ENCODE data around the gene PTPRD.

The PTPRD gene

DNA sequence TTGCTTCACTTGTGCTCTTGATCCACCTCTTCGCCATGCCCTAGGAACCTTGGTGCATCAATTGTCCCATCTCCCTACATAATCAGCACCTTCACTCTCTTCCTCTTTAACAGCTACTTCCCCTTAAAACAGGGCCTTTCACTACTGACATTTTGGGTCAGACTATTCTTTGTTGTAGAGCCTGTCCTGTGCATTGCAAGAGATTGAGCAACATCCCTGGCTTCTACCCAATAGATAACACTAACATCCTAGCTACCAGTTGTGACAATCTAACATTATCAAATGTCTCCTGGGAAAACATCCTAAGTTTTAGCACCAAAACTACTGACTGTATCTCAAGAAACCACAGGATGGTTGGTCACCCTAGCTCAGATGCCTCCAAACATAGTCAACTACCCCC is 1958.9 kb downstream of the PTPRD start:
- no peak overlapping the region for H2AFZ ChIP-seq (ENCODE audit: low read length)
- H3K79me2 ChIP-seq (ENCODE audit: insufficient read depth, low read length), result peaks cover 84% of the 10 kb centered on the region
- peaks cover 1% of the 10 kb centered on the region for H3F3A ChIP-seq (ENCODE audit: low read depth)
- H3K9ac ChIP-seq (ENCODE audit: low read depth, low read length, poor library complexity, severe bottlenecking), result no peak overlapping the region
- H3K36me3 ChIP-seq (ENCODE audit: insufficient read depth, low read length), result no peaks in the 10 kb centered on the region
- TF ChIP-seq, protein P1, sequence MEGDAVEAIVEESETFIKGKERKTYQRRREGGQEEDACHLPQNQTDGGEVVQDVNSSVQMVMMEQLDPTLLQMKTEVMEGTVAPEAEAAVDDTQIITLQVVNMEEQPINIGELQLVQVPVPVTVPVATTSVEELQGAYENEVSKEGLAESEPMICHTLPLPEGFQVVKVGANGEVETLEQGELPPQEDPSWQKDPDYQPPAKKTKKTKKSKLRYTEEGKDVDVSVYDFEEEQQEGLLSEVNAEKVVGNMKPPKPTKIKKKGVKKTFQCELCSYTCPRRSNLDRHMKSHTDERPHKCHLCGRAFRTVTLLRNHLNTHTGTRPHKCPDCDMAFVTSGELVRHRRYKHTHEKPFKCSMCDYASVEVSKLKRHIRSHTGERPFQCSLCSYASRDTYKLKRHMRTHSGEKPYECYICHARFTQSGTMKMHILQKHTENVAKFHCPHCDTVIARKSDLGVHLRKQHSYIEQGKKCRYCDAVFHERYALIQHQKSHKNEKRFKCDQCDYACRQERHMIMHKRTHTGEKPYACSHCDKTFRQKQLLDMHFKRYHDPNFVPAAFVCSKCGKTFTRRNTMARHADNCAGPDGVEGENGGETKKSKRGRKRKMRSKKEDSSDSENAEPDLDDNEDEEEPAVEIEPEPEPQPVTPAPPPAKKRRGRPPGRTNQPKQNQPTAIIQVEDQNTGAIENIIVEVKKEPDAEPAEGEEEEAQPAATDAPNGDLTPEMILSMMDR (conservative IDR thresholded peaks at IDR 0.05; ENCODE audit: low read length), result no peak
- no peak for TF ChIP-seq EZH2phosphoT487 (IDR thresholded peaks at IDR 0.05; ENCODE audit: borderline replicate concordance)
- H3K4me3 ChIP-seq (ENCODE audit: low read length, poor library complexity, severe bottlenecking), result no peak overlapping the region
- H4K20me1 ChIP-seq (ENCODE audit: insufficient read depth, low read length, poor library complexity, severe bottlenecking), result peaks cover 5% of the 10 kb centered on the region
- no peaks in the 10 kb centered on the region for H3K9me2 ChIP-seq (replicated peaks; ENCODE audit: low read depth, low read length)
- H3K9me3 ChIP-seq (ENCODE audit: insufficient read depth, low read depth, low read length), result no peaks in the 10 kb centered on the region
- H3K4me2 ChIP-seq (ENCODE audit: low read depth, low read length, poor library complexity, severe bottlenecking), result no peak overlapping the region
- H3K4me1 ChIP-seq (ENCODE audit: insufficient read depth, low read length, poor library complexity, severe bottlenecking), result peaks cover 49% of the 10 kb centered on the region
- H3K27me3 ChIP-seq (ENCODE audit: insufficient read depth, low read length, poor library complexity, severe bottlenecking), result no peaks in the 10 kb centered on the region

DNA sequence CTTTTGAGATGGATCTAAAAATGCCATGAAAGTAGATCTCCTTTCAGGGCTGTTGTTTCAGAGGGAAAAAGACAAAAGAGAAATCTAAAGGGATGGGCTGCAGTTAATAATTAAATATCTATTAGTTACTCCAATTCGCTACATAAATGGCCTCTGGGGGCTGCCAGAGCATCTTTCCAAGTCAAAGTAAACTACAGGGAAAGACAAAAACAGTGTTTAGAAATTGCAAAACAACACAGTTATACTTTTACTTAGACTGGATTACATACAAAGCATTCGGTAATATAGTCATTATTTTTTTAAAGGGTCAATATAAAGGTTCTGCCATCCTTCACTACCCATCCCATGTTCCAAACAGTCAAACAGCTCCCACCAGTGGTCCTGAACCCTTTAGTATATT is 1959.7 kb downstream of the PTPRD start:
- Histone ChIP-seq H2AFZ (ENCODE audit: low read length) (no peak overlapping the region), H3K36me3 (ENCODE audit: insufficient read depth, low read length) (no peaks in the 10 kb centered on the region), H3K79me2 (ENCODE audit: insufficient read depth, low read length) (peaks cover 77% of the 10 kb centered on the region), H3K27me3 (ENCODE audit: insufficient read depth, low read length, poor library complexity, severe bottlenecking) (no peaks in the 10 kb centered on the region), H3K4me2 (ENCODE audit: low read depth, low read length, poor library complexity, severe bottlenecking) (no peak overlapping the region), H3K4me3 (ENCODE audit: low read length, poor library complexity, severe bottlenecking) (no peak overlapping the region), H3K9me3 (ENCODE audit: insufficient read depth, low read depth, low read length) (no peaks in the 10 kb centered on the region), H3K4me1 (ENCODE audit: insufficient read depth, low read length, poor library complexity, severe bottlenecking) (peaks cover 55% of the 10 kb centered on the region), H3F3A (ENCODE audit: low read depth) (peaks cover 6% of the 10 kb centered on the region), H4K20me1 (ENCODE audit: insufficient read depth, low read length, poor library complexity, severe bottlenecking) (peaks cover 6% of the 10 kb centered on the region), H3K9me2 (replicated peaks; ENCODE audit: low read depth, low read length) (no peaks in the 10 kb centered on the region), H3K9ac (ENCODE audit: low read depth, low read length, poor library complexity, severe bottlenecking) (no peak overlapping the region)
- TF ChIP-seq EZH2phosphoT487 (IDR thresholded peaks at IDR 0.05; ENCODE audit: borderline replicate concordance), result no peak
- TF ChIP-seq, protein P1 (conservative IDR thresholded peaks at IDR 0.05; ENCODE audit: low read length), result no peak

DNA sequence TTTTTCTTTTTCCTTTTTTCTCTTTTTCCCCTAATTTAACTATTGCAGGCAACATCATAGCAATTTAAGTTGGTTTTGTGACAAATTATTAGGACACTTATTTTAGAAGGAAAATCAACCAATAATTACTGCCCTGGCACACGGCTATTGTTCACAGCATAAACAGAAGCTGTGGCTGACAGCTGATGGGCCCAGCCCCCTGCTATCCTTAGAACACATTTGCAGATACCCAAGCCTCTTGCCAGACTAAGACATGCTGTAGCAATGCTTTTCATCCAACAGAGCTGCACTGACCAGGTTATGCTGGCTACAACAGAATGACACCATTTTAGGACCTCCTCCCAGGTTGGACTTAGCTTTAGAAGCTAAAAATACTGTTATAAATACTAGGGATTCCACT is 1960.5 kb downstream of the PTPRD start:
- Histone ChIP-seq H2AFZ (ENCODE audit: low read length) (no peak overlapping the region), H3K9ac (ENCODE audit: low read depth, low read length, poor library complexity, severe bottlenecking) (no peak overlapping the region), H3K9me2 (replicated peaks; ENCODE audit: low read depth, low read length) (no peaks in the 10 kb centered on the region), H3K79me2 (ENCODE audit: insufficient read depth, low read length) (peaks cover 76% of the 10 kb centered on the region), H3K4me1 (ENCODE audit: insufficient read depth, low read length, poor library complexity, severe bottlenecking) (peaks cover 61% of the 10 kb centered on the region), H3K27me3 (ENCODE audit: insufficient read depth, low read length, poor library complexity, severe bottlenecking) (no peaks in the 10 kb centered on the region), H3K4me2 (ENCODE audit: low read depth, low read length, poor library complexity, severe bottlenecking) (no peak overlapping the region), H3F3A (ENCODE audit: low read depth) (peaks cover 11% of the 10 kb centered on the region), H3K36me3 (ENCODE audit: insufficient read depth, low read length) (no peaks in the 10 kb centered on the region), H3K9me3 (ENCODE audit: insufficient read depth, low read depth, low read length) (no peaks in the 10 kb centered on the region), H4K20me1 (ENCODE audit: insufficient read depth, low read length, poor library complexity, severe bottlenecking) (peaks cover 12% of the 10 kb centered on the region), H3K4me3 (ENCODE audit: low read length, poor library complexity, severe bottlenecking) (no peak overlapping the region)
- no peak for TF ChIP-seq EZH2phosphoT487 (IDR thresholded peaks at IDR 0.05; ENCODE audit: borderline replicate concordance)
- TF ChIP-seq, protein P1 (conservative IDR thresholded peaks at IDR 0.05; ENCODE audit: low read length), result no peak

Data from Loucy (cell line).